HG03097 (cell line): ENCODE data around the gene TLE5.
A peak's percentile ranks its signal among the peaks of the same experiment; 100 is the strongest.
"Not testable (repeated sequence)": the region's sequence is repeated elsewhere in the genome, so short reads cannot be mapped to it uniquely, and the experiment has no call there.

Experiments used
- ATAC-seq: cut with Tn5 transposase; IDR thresholded peaks from one replicate; pipeline ENCODE4 v1.9.1; 2021; ENCODE audit not compliant: unreplicated experiment, low FRiP score

TLE5 gene

GRCh38 chr19:3045885-3046697, 16.2 kb downstream of the TLE5 start:
- ATAC-seq, result no peak

DNA sequence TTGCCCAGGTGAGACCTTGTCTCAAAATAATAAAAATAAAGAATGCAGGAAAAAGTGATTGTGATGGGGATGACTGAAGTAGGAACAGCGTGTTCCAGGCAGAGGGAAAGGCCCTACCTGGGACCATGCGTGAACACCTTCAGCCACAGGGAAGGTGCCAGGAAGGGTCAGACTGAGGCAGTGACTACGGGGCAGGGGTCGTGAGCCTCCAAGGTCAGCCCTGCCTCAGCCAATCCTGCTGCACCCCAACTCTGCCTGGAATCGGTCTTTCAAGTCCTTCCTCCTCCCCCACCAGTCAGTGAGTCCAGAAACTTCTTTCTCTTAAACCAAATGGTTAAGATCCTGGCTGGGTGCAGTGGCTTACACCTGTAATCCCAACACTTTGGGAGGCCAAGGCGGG, 17.1 kb downstream of the TLE5 start:
- ATAC-seq, result no peak

DNA sequence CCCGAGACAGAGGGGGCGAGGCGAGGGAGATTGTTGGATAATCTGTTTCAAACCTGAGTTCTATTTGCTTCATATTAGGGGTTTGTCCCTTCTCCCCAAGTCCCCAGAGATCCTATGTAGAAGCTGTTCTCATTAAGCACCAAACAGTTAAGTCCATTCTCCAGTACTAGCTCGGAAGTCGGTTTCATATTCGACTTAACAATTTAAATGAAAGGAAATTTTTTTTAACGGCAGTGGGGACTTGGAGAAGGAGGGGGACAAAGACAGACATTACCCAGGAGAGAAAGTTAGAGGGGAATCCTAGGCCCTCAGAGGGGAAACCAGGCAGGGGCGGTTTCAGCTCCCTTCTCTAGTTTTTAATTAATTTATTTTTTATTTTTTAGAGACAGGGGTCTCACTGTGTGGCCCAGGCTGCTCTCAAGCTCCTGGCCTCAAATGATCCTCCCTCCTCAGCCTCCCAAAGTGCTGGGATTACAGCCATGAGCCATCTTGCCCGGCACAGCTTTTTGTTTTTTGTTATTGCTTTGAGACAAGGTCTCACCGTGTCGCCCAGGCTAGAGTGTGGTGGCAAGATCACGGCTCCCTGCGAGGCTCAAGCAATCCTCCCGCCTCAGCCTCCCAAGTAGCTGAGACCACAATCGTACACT, 19.6 kb downstream of the TLE5 start:
- ATAC-seq, result no peak

DNA sequence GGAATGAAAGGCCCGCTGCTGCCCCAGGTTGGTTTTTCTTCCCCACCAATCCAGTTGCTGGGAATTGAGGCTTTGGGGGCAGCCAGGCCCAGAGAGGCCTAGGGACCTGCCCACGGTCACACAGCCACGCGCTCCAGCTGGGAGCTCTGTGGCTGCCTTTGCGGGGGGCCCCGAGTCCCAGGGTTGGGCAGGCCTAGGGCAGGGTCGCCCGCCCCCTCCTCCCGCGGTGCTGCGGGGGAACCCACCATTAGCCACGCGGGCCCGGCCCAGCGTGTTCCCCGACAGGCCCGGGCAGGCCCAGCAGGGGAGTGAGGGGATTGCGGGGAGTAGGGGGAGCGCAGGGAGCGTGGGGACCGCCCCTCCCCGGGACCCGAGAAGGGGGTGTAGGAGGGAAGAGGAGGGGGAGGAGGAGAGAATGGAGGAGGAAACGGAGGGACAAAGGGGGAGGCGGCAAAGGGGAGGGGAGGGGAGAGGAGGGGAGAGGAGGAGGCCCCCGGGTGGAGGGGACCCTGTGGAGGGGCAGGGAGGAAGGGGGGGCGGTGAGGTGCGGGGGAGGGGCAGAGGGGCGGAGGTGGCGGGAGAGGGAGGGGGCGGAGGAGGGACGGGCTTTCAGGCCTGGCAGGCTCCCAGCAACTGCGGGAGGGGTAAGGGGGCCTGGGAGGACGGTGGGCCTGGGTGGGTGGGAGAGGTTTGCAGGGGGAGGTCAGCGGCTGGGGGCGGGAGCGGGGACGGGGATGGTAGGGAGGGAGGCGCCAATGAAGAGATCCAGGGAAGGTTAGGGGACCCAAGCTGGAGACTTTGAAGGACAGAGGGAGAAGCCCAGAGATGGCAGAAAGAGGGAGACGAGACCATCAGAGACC, 20.3 kb downstream of the TLE5 start:
- no peak for ATAC-seq

- ATAC-seq, result no peak
Observed at GRCh38 chr19:3041327-3041726, 21.0 kb downstream of the TLE5 start.

DNA sequence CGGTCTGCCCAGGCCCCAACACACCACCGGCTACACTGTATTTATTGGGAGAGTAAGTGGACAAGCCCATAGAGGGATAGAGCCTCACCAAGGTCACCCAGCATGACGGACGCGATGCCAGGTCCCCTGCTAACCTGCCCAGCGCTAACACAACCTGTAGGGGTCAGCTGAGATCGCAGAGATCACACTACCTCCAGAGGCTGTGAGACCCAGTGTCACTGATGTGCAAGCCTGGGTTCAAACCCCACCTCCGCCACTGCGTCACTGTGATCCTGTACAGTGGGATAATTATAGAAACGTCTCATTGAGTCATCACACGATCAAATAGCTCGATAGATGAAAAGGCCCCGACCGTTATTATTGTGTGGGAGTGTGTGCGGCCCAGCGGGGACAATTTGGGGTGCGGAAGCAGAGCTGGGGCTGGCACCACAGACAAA, 22.6 kb downstream of the TLE5 start:
- ATAC-seq, result no peak

DNA sequence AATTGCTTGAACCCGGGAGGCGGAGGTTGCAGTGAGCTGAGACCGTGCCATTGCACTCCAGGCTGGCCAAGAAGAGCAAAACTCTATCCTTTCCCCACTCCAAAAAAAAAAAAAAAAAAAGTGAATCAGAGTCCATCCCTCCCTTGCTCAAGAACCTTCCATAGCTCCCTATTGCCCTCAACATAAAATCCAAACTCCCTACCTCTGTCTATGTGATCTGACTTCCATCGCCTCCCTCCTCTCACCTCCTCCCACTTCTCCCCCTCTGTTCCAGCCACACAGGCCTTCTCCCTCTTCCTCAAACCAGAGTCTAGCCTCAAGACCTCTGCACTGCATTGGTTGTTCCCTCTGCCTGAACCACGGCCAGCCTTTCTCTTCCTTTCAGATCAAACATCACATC, 23.2 kb downstream of the TLE5 start:
- ATAC-seq, result no peak

GRCh38 chr19:3038214-3038613, 24.1 kb downstream of the TLE5 start:
- ATAC-seq, result no peak

GRCh38 chr19:3036977-3037544, 25.2 kb downstream of the TLE5 start:
- not testable (repeated sequence) for ATAC-seq

DNA sequence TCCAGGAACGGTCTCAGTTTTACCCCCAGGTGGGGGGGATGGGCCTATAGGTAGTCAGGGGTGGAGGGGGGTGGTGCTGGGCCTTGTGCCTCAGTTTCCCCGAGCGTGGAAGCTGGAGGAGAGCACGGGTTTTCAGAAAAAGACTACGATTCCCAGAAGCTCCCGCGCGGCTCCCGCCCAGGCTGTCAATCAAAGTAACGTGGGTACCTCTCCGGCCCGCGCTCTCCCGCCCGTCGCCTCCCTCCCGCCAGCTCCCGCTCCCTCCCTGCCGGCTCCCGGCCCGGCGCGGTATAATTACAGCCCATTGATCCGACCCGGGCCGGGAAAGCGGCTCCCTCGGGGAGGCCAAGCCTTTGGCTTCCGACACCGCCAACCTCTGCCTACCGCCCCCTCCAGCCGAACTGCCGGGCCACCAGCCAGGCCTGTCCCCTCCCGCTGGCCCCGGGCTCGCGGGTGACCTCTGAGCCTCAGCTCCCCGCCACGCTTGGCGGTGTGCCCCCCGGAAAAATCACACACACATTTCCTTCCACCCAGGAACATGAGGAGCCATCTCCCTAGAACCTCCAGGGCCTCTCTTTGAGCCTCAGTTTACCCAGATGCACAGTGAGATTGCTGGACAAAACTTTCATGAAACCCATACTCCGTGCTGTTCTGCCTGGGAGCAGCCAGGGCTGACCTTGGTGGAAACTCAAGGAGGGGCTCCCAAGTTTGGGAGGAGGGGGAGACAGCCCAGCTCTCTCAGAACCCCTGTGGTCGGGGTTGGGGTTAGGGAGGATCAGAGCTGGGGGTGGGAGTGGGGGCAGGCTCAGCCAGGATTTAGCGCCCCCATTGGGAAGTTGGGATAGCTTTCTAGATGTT, 25.9 kb downstream of the TLE5 start:
- ATAC-seq, result peak; percentile 47

DNA sequence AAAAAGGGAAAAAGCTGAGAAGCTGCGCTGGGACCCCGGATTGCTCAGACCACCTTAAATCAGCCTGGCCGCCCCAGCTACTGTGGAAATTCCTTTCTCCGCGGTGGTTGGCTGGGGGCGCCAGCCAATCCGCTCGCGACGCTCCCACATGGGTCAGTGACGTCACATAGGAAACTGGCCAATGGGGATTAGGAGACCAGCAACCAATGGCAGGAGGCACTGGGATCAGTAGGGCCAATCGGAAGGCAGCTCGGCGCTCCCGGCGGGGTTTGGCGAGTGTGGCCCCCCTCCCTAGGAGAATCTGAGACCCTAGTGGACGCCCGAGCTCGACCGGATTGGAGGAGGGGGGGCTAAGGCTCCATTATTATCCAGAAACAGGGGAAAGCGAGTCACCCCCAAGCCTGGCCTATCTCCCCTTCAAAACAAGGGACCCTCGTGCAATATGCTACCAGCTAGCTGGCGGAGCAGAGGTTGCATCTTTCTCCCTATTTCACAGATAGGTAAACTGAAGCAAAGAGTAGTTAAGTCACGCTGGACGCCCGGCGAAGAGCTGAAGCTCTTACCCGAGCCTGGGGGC, 26.7 kb downstream of the TLE5 start:
- ATAC-seq, result peak; percentile 77

DNA sequence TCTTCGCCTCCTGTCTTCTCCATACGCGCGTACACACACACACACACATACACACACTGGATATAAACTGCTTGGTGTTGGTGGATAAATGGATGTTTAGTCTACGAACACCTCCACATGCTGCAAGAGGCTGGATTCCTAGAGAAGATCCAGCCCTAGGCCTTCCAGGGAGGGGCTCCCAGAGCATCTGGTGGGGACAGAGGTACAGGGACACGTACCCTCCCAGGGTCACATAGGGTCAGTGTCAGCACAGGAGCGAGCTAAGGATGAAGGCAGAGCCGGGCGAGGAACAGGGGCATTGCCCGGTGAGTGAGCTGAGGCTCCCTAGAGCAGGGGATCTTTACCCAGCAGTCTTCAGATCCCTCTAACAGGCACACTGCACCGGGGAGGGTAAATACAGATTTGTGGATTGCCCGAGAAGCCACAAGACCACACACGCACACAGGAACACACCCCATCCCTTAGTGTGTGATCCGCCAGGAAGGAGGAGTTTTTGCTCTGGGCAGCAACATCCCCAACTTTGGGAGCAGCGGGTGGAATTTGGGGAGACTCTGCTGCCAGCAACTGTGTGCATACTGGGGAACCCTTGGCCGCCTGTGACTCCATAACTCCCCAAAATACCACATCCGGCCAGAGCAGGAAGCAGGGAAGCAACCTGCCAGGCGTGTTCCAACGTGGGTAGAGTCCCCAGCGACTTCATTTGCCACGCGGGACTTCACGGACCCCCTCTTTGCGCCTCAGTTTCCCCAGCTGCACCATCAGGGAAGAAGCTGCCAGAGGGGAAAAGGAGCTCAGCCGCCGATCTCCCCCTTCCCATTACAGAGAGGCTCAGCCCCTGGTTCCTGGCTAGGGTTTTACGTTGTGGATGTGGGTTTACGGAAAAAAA, 27.4 kb downstream of the TLE5 start:
- ATAC-seq, result no peak

GRCh38 chr19:3034406-3034655, 28.0 kb downstream of the TLE5 start:
- ATAC-seq, result no peak

GRCh38 chr19:3033595-3034405, 28.5 kb downstream of the TLE5 start:
- ATAC-seq, result no peak

DNA sequence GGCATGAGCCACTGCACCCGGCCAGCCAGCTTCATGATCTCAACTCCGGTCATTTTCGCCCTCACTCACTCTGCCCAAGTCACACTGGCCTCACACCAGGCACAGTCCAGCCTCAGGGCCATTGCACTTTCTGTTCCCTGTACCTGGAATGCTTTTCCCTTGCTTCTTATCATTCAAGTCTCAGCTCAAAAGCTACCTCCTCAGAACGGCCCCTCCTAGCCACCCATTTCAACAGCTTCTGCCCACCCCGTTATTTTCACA, 30.8 kb downstream of the TLE5 start:
- ATAC-seq, result no peak

GRCh38 chr19:3029065-3029923, 33.0 kb downstream of the TLE5 start, which contains the start of gene TLE2:
Gene TLE2, minus strand, starts transcription at chr19:3029280. Its CDS starts 376 bp downstream, at chr19:3028904.
- ATAC-seq, result no peak

DNA sequence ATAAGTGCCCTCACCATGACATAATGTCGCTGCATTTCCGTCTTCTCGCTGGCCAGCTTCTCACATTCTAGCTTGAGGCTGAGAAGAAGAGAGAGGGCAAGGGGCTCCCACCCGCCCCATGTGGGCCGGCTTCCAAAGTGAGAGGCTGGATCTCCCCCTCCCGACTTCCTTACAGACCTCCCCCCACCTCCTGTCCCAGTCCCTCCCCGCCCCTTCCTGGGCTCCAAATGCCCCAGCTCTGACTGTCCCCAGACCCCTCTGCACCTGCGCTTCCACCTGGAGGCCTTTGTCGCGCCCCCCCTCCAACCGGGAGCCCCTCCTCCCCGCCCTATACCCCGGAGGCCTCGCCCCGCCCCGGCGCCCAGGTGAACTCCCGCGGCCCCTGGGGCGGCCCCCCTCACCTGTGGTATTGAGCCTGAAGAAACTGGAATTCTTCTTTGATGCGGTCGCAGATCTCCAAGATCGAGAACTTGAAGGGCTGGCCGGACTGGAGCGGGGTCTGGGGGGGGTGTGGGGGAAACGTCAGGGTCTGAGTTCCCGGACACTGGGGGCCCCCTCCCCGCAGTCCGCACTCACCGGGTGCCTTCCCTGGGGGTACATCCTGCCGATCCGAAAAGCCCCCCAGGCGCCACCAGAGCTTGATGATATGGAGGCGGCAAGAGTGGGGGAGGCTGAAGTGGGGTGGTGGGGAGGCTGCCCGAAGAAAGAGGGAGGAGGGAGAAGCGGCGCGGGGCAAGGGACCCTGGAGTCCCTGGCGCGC, 33.8 kb downstream of the TLE5 start:
- no peak for ATAC-seq
